ENCODE measurements around the gene SLC17A9. TPM values are rescaled to one million over a fixed set of nuclear protein-coding genes. Genes with fewer than 3 reads are reported as not detected.
A peak's percentile ranks its signal among the peaks of the same experiment; 100 is the strongest.
"Not testable (repeated sequence)": the region's sequence is repeated elsewhere in the genome, so short reads cannot be mapped to it uniquely, and the experiment has no call there.

SLC17A9 gene
- total RNA-seq, 4 donors from 2014 or later: 0.31 to 3.9 (median 1.4) TPM

GRCh38 chr20:62921119-62921687, 31.3 kb upstream of the SLC17A9 start:
- Histone ChIP-seq H3K27ac (peak overlapping the region in 2 of 4 donors; percentile 35 to 45), H3K4me1 (peaks cover 66 to 92% (median 84%) of the 10 kb centered on the region in 3 donors), H3K27me3 (no peaks in the 10 kb centered on the region), H3K36me3 (no peaks in the 10 kb centered on the region), H3K9me3 (no peaks in the 10 kb centered on the region), H3K4me3 (no peak overlapping the region)
- no peak for DNase-seq
- intact Hi-C loops (cut with DNase I): no loop called here
- peak in 5 of 6 experiments; percentile 52 to 82 (median 72) for TF ChIP-seq CTCF (IDR thresholded peaks at IDR 0.05)
- TF ChIP-seq POLR2A (IDR thresholded peaks at IDR 0.05): no peak
- WGBS, 2 donors: 35 to 41% methylated on average over 8 of the region's 8 CpGs

- 46 to 71% methylated on average over 9 to 12 of the region's 14 CpGs for WGBS, 2 donors
- Histone ChIP-seq H3K4me3 (peak overlapping the region in 1 of 4 donors; percentile 92), H3K4me1 (peaks cover 66 to 90% (median 80%) of the 10 kb centered on the region in 3 donors), H3K27ac (peak overlapping the region; percentile 62 to 99 (median 98)), H3K36me3 (no peaks in the 10 kb centered on the region), H3K27me3 (no peaks in the 10 kb centered on the region), H3K9me3 (no peaks in the 10 kb centered on the region)
- no peak for DNase-seq
- TF ChIP-seq CTCF (IDR thresholded peaks at IDR 0.05) (no peak), POLR2A (IDR thresholded peaks at IDR 0.05) (no peak)
- intact Hi-C loops (cut with DNase I): no loop called here
Measured at GRCh38 chr20:62922451-62922921, 30.0 kb upstream of the SLC17A9 start.

- H3K27me3 ChIP-seq; intact Hi-C loops (cut with DNase I); H3K9me3 ChIP-seq; H3K36me3 ChIP-seq; DNase-seq: not testable (repeated sequence)
- Histone ChIP-seq H3K4me1 (peaks cover 67 to 90% (median 80%) of the 10 kb centered on the region in 3 donors), H3K27ac (peak overlapping the region; percentile 62 to 99 (median 98)), H3K4me3 (peak overlapping the region in 1 of 4 donors; percentile 92)
- 38 to 42% methylated on average over 11 to 17 of the region's 17 CpGs for WGBS, 2 donors
- peak in 1 of 4 donors; percentile 12 for TF ChIP-seq POLR2A (IDR thresholded peaks at IDR 0.05)
Measured at GRCh38 chr20:62923059-62923668, 29.3 kb upstream of the SLC17A9 start.

- no peak for DNase-seq
- H3K4me1 ChIP-seq: peaks cover 73 to 90% (median 79%) of the 10 kb centered on the region in 3 donors
- WGBS, 2 donors: 23 to 29% methylated on average over 7 of the region's 7 CpGs
- intact Hi-C loops (cut with DNase I): no loop called here
- no peaks in the 10 kb centered on the region for H3K27me3 ChIP-seq
- peak overlapping the region; percentile 97 to 99 (median 98) for H3K27ac ChIP-seq
- peak overlapping the region in 3 of 4 donors; percentile 83 to 96 (median 92) for H3K4me3 ChIP-seq
- H3K9me3 ChIP-seq: no peaks in the 10 kb centered on the region
- TF ChIP-seq POLR2A (IDR thresholded peaks at IDR 0.05) (no peak), CTCF (IDR thresholded peaks at IDR 0.05) (no peak)
- H3K36me3 ChIP-seq: no peaks in the 10 kb centered on the region
Measured at GRCh38 chr20:62923669-62924441, 28.7 kb upstream of the SLC17A9 start.

- Histone ChIP-seq H3K9me3 (no peaks in the 10 kb centered on the region), H3K27ac (peak overlapping the region; percentile 97 to 99 (median 98)), H3K36me3 (no peaks in the 10 kb centered on the region), H3K4me1 (peaks cover 69 to 90% (median 74%) of the 10 kb centered on the region in 3 donors), H3K27me3 (no peaks in the 10 kb centered on the region), H3K4me3 (peak overlapping the region; percentile 83 to 96 (median 94))
- TF ChIP-seq POLR2A (IDR thresholded peaks at IDR 0.05) (peak in 2 of 4 donors; percentile 21 to 32), CTCF (IDR thresholded peaks at IDR 0.05) (no peak)
- no peak for DNase-seq
- intact Hi-C loops (cut with DNase I): no loop called here
- WGBS, 2 donors: 19 to 30% methylated on average over 11 to 12 of the region's 12 CpGs
Measured at GRCh38 chr20:62924442-62925075, 27.9 kb upstream of the SLC17A9 start.

Data from esophagus squamous epithelium (tissue), 5 donors.